GM06990 (cell line): ENCODE measurements around the gene ZBTB44.
A peak's percentile ranks its signal among the peaks of the same experiment; 100 is the strongest.

Experiments
- DNase-seq: peaks from one replicate; pipeline ENCODE4 v3.0.0-alpha.2; 2011; ENCODE audit not compliant: insufficient read length; ENCODE audit errors: extremely low read depth
- H3K27me3 ChIP-seq: replicated peaks from 2 replicates; pipeline ENCODE4 v1.6.0; 2011; ENCODE audit warnings: low read length; ENCODE audit not compliant: control insufficient read depth, insufficient read depth
- H3K36me3 ChIP-seq: 2 replicates; pipeline ENCODE4 v1.5.1; 2011; ENCODE audit warnings: low read length; ENCODE audit not compliant: control insufficient read depth, insufficient read depth
- H3K4me3 ChIP-seq: replicated peaks from 2 replicates; pipeline ENCODE4 v1.5.1; 2011; ENCODE audit warnings: low read depth, mild to moderate bottlenecking, control low read depth, low read length
- TF ChIP-seq, protein P1 (sequence below): IDR thresholded peaks from 2 replicates; pipeline ENCODE4 v1.5.1; 2011; ENCODE audit warnings: low read length, control low read depth, mild to moderate bottlenecking, inconsistent platforms; ENCODE audit not compliant: insufficient read depth, poor library complexity, severe bottlenecking

Gene ZBTB44

DNA sequence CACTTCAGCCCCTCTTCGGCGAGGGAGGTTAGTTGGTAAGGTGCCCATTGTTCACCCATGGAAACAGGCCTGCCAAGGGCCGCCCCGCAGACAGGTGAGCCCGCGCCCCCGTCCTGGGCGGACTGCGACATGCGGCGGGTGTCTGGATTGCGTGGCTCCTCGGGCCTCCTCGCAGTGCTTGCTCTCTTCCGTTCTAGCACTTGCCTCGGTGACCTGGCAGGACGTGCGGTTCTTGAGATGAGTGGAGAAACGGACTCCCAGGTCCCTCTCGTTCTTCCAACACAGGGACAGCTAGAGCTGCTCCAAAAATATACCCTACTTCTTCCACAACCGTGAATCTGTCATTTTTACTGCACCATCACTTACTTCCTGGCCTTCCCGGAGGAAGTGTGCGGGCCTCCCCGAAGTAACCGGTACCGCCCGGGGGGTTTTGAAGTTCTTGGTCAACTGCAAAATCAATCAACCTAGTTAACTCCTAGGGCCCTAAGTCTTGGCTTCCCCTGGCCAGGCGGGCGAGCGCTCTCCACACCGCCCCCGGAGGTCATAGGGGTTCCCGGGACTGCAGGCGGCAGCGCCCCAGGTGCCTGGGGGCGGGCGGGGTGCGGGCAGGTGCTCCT lies 745 bp upstream of the ZBTB44 start:
- DNase-seq = peak; percentile 75
- Histone ChIP-seq H3K27me3 (no peaks in the 10 kb centered on the region), H3K4me3 (peak overlapping the region; percentile 68), H3K36me3 (no peaks in the 10 kb centered on the region)
- TF ChIP-seq, protein P1, sequence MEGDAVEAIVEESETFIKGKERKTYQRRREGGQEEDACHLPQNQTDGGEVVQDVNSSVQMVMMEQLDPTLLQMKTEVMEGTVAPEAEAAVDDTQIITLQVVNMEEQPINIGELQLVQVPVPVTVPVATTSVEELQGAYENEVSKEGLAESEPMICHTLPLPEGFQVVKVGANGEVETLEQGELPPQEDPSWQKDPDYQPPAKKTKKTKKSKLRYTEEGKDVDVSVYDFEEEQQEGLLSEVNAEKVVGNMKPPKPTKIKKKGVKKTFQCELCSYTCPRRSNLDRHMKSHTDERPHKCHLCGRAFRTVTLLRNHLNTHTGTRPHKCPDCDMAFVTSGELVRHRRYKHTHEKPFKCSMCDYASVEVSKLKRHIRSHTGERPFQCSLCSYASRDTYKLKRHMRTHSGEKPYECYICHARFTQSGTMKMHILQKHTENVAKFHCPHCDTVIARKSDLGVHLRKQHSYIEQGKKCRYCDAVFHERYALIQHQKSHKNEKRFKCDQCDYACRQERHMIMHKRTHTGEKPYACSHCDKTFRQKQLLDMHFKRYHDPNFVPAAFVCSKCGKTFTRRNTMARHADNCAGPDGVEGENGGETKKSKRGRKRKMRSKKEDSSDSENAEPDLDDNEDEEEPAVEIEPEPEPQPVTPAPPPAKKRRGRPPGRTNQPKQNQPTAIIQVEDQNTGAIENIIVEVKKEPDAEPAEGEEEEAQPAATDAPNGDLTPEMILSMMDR = peak; percentile 61

DNA sequence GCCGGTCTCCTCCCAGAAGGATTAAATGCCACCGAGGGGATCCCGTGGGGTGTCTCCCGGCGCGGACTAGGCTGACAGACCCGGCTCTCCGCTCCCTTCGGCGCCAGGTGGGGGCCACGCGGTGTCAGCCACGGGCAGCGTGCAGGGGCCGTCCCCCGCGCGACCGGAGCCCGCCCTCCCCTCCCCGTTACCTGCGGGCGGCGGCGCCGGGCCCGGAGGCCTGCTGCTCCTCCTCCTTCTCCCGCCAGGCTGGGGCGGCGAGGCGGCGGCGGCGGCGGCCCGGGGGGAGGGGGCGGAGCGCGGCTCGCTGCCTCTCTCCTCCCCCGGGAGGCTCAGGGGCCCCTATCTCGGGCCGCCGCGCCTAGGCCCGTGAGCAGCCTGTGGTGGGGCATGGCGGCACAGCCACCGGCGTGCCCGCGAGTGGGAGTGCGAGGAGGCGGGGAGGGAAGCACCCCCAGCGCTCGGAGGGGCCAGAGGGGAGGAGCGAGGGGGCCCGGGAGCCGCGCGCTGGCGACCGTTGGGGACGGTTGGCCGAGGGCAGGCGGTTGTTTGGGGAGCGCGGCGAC lies 450 bp downstream of the ZBTB44 start:
- no peaks in the 10 kb centered on the region for H3K36me3 ChIP-seq
- peak overlapping the region; percentile 88 for H3K4me3 ChIP-seq
- H3K27me3 ChIP-seq = no peaks in the 10 kb centered on the region
- TF ChIP-seq, protein P1 = no peak
- DNase-seq = no peak

DNA sequence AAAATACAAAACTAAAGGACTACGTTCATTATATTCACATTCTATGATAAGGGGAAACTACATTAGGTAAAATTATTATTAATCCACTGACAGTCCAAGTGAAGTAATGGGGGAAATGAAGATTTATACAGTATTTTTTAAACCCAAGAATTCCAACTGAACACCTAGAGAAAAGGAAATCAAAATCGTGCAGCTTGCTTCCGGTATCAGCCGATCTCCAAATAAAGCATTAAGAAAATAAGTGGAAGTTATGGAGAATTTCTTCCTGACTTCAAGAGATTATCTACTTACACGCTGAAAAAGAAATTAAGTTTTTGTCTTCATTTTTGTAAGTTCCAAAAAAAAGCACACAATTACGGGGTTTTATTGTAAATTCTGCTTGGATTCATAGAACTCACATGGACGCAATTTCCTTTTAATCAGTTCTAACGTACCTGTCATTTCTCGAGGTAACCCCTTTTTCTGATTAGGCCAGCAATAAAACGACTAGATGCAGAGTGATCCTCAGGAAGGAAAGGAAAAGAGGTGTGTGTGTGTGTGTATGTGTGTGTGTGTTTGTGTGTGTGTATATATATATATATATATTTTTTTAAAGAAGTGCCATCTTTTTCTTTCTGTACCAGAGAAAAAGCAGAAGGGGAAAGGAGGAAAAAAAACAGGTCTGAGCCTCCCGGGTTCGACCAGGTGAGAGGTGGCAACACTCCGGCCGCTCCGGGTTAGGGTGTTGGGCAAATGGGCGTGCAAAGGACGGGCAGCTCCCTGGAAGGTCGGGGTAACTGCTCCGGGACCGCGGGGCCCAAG lies 1.1 kb downstream of the ZBTB44 start:
- TF ChIP-seq, protein P1 = no peak
- no peaks in the 10 kb centered on the region for H3K36me3 ChIP-seq
- peak overlapping the region; percentile 88 for H3K4me3 ChIP-seq
- no peaks in the 10 kb centered on the region for H3K27me3 ChIP-seq
- DNase-seq = no peak

DNA sequence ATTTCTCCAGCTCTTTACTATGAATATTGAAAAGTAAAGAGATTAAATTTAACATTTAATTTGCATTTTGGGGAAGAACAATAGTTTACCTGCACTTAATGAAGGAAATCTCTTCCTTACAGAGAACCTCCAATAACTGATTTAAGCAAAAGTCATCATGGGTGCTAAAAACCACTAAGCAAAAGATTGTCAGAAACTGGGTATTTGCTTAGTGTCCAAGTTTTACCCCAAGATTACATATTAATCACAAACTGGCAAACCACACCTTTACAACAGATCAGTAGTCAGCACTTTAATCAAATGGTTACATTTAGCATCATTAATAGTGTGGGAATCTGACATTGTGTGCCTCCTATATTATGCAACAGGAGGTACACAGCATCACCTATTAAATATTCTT lies 2.7 kb downstream of the ZBTB44 start:
- no peak overlapping the region for H3K4me3 ChIP-seq
- H3K36me3 ChIP-seq = no peaks in the 10 kb centered on the region
- no peaks in the 10 kb centered on the region for H3K27me3 ChIP-seq
- TF ChIP-seq, protein P1 = no peak
- DNase-seq = no peak

DNA sequence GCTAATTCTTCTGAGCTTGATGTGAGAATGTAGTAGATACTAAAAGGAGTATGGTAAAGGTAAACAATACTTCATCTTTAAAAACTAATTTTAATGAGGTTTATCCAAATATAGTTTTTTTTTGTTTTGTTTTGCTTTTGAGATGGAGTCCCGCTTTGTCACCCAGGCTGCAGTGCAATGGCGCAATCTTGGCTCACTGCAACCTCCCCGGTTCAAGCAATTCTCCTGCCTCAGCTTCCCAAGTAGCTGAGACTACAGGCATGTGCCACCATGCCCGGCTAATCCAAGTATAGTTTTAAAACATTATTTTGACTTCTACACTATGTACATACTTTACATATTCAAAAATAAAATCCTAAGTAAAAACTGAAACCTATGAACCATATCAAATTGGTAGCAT lies 4.1 kb downstream of the ZBTB44 start:
- DNase-seq = no peak
- Histone ChIP-seq H3K36me3 (no peaks in the 10 kb centered on the region), H3K4me3 (no peak overlapping the region), H3K27me3 (no peaks in the 10 kb centered on the region)
- TF ChIP-seq, protein P1 = no peak
